ENCODE data around the gene HPRT1.

HPRT1 gene

DNA sequence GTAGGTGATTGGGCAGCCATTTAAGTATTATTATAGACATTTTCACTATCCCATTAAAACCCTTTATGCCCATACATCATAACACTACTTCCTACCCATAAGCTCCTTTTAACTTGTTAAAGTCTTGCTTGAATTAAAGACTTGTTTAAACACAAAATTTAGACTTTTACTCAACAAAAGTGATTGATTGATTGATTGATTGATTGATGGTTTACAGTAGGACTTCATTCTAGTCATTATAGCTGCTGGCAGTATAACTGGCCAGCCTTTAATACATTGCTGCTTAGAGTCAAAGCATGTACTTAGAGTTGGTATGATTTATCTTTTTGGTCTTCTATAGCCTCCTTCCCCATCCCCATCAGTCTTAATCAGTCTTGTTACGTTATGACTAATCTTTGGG lies 16.3 kb downstream of the HPRT1 start:
- no peak for DNase-seq (ENCODE audit: low spot score)

DNA sequence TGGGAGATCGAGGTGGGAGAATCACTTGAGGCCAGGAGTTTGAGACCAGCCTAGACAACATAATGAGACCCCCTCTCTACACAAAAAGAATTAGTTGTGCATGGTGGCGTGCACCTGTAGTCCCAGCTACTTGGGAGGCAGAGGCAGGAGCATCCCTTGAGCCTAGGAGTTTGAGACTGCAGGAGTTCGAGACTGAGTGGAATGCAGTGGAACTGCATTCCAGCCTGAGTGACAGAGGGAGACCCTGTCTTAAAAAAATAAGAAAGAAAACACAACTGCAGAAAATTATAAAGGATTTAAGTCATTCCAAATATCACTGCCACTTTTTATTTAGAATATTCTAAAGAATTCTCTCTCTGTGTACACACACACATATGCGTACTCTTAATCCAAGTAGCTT lies 18.4 kb downstream of the HPRT1 start:
- DNase-seq (ENCODE audit: low spot score): no peak

DNA sequence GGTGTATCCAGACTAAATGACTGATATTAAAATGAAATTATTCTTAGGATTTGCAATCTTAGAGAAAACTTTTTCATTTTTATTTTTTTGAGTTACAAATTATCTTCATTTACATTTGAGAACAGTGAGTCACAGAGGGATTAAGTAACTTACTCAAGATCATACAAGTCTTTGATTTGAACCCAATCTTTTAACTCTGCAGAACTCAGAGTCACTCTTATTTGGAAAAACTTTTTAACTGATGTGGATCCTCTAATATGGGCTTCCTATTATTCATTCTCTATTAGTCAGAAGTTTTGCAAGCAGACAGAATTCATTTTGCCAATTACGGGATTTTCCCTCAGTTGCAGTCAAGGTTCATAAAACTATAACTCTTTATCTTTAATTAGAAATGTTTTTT lies 20.1 kb downstream of the HPRT1 start:
- DNase-seq (ENCODE audit: low spot score): no peak

DNA sequence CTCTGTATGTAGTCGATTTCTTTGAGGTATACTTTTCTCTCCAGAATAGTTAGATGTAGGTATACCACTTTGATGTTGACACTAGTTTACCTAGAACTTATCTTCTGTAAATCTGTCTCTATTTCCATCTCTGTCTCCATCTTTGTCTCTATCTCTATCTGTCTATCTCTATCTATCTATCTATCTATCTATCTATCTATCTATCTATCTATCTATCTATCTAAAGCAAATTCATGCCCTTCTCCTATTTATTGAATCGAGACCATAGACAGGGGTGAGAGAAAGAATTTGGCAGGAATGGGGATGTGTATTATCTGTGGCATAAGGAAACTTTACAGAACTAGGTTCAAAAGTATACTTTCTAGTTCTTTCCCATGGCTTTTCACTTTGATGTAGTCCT lies 21.4 kb downstream of the HPRT1 start:
- no peak for DNase-seq (ENCODE audit: low spot score)

DNA sequence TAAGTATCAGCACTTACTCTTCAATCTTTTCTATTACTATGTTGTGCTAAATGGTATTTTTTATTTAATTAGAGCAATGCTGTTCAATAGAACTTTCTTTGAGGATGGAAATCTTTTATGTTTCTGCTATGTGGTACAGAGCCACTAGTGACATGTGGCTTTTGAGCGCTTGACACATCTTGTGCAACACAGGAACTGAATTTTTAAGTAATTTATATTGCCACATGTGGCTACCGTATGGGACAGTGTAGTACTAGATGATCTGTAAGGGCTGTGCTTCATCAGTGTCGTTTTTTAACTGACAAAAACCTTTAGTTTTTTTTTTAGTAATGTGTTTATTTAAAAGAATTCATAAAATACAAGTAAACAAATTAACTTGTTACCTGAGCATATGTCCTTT lies 22.4 kb downstream of the HPRT1 start:
- no peak for DNase-seq (ENCODE audit: low spot score)

DNA sequence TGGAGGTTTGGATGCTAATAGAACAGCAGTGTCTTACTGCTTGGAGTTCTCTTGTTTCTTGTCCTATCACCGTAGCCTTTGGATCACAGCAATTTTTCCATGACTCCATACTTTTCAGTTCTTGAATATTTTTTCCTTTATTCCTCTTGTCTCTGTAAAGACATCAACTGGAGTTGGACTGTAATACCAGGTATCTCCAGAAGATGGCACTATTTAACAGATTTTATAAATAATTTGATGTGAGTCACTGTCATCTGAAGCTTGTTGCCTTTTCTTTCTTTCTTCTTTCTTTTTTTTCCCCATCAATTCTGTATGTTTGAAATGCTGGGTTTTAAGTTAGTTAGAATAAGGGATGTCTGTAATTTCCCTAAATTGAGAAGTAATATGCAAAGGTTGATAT lies 24.1 kb downstream of the HPRT1 start:
- peak; percentile 60 for DNase-seq (ENCODE audit: low spot score)

DNA sequence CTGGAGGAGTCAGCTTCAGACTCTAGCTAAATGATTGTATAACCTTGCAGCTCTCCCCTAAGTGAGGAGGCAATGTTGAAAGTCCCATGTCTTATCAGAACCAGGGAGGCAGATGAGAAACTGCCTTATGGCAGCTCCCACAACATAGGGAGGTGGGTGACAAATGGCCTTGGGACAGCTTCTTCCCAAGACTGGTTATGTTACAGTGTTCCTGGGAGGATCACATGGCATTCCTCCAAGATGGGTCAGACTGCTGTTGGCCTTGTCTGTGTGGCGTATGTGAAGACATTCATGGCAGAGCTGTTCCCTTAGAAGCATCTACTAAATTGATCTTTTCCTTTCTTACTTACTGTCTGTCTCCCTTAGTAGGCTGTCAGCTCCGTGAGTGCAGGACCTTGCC lies 42.0 kb downstream of the HPRT1 start:
- DNase-seq (ENCODE audit: low spot score): no peak

- DNase-seq (ENCODE audit: low spot score): no peak
Measured at GRCh38 chrX:134502686-134503085, 42.7 kb downstream of the HPRT1 start.

GRCh38 chrX:134512566-134512965 lies 52.6 kb downstream of the HPRT1 start:
- DNase-seq (ENCODE audit: low spot score): no peak

DNA sequence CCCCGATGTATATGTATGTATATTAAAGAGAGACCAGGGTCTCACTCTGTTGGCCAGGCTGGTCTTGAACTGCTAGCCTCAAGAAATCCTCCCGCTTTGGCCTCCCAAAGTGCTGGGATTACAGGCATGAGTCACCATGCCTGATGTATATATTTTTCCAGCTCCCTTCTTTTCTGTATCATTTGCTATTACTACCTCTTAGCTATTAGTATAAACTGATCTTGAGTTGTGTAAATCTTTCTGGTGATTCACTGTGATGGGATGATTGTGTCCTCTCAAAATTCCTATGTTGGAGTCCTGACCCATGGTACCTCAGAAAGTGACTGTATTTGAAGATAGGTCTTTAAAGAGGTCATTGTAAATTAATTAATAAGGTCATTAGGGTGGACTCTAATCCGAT lies 53.1 kb downstream of the HPRT1 start:
- DNase-seq (ENCODE audit: low spot score): no peak

DNA sequence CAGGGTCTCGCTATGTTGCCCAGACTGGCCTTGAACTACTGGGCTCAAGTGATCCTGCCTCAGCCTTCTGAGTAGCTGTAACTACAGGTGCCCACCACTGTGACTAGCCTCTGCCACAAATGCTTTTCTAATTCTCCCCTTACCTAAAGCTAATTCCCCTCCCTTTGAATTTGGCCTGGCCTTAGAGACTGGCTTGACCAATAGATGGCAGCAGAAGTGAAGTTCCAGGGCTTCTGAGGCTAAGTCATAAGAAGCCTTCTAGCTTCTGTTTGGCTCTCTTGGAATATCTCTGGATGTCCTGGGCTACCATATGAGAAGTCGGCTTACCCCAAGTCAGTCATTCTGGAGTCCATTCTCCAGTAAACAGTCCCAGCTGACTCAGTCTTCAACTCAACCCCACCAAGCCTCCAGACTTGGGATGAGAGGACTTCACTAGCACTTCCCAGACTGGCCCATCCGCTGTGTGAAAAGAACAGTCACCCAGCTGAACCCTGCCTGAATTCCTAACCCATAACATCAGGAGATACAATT lies 61.0 kb downstream of the HPRT1 start:
- DNase-seq (ENCODE audit: low spot score): peak; percentile 29

GRCh38 chrX:134524181-134524580 lies 64.2 kb downstream of the HPRT1 start:
- no peak for DNase-seq (ENCODE audit: low spot score)

DNA sequence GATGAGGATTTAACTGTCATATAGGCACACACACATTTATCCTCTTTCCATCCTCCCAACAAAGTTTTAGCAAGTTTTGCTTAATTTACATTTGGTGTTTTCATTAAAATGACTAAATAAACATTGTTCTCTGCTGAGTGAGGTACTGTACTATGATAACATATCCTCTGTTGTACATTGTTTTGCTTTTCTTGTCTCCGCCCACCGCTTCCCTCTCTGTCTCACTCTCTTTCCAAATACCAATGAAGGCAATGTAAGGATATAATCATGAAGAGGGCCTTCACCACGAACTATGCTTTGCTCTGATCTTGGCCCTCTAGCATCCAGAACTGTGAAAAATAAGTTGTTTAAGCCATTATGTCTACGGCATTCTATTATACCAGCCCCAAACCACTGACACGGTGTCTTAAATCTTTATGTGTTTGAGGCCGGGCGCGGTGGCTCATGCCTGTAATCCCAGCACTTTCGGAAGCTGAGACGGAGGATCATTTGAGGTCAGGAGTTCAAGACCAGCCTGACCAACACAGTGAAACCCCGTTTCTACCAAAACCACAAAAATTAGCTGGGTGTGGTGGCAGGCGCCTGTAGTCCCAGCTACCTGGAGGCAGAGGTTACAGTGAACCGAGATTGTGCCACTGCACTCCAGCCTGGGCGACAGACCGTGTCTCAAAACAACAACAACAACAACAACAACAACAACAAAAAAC lies 65.3 kb downstream of the HPRT1 start:
- no peak for DNase-seq (ENCODE audit: low spot score)

GRCh38 chrX:134526399-134526798 lies 66.4 kb downstream of the HPRT1 start:
- no peak for DNase-seq (ENCODE audit: low spot score)

GRCh38 chrX:134528960-134529359 lies 69.0 kb downstream of the HPRT1 start:
- DNase-seq (ENCODE audit: low spot score): no peak

DNA sequence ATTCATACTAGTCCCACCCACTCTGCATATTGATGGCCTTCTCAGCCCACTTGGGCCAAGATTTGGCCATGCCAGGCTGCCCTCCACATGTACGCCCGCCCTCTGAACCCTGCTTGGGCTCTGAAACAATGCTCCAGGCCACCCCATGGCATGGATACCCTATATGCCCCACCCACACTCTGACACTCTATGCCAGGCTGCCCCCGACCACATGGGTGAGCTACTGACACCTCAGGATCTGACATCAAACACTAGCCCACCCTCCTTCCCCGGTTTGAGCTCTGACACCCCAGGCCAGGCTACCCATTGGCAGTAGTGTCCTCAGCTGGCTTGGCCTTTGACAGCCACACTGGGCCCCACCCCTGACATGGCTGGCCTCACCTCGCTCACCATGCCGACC lies 69.5 kb downstream of the HPRT1 start:
- DNase-seq (ENCODE audit: low spot score): no peak

GRCh38 chrX:134530845-134531244 lies 70.9 kb downstream of the HPRT1 start:
- no peak for DNase-seq (ENCODE audit: low spot score)

DNA sequence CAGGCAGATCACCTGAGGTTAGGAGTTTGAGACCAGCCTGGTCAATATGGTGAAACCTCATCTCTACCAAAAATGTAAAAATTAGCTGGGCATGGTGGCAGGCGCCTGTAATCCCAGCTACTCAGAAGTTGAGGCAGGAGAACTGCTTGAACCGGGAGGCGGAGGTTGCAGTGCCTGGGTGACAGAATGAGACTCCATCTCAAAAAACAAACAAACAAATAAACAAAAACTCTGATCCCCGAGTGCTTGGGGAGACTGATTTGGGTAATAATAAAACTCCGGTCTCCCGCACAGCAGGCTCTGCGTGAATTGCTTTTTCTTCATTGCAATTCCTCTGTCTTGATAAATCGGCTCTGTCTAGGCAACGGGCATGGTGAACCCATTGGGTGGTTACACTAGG lies 73.4 kb downstream of the HPRT1 start:
- DNase-seq (ENCODE audit: low spot score): no peak

DNA sequence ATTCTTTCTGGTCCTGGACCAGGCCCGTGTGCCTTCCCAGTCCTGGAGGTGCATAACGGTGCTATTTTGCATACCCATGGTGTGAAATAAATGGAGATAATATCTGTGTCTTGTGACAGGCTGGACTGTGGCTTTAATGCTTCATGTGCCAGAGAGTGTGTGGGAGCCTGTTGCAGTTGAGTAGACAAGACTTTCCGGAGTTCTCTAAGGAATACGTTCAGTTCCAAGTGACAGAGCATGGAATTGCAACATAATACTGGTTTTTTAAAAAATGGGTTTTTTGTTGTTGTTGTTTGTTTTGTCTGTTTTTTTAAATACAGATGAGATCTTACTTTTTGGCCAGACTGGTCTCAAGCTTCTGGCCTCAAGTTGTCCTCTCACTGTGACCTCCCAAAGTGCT lies 74.0 kb downstream of the HPRT1 start:
- DNase-seq (ENCODE audit: low spot score): no peak

- DNase-seq (ENCODE audit: low spot score): no peak
Measured at GRCh38 chrX:134537179-134537955, 77.4 kb downstream of the HPRT1 start.

DNA sequence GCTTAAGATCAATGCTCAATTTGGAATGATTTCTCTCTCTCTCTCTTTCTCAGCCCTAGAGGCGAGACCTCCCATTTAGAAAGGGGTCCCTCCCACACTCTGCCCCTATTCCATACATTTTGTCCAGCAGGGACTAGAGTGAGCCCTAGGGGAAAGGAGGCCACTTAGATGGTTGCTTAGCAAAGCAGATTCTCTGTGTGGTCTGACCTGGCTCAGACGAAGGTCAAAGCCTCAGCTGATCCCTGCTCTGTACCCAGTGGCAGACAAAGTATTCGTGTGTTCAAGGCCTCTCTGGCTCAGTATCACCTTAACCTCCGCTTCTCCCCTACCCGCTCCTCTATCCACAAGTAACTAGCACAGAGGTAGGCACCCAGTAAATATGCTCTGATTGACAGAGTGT lies 78.4 kb downstream of the HPRT1 start:
- DNase-seq (ENCODE audit: low spot score): no peak

DNA sequence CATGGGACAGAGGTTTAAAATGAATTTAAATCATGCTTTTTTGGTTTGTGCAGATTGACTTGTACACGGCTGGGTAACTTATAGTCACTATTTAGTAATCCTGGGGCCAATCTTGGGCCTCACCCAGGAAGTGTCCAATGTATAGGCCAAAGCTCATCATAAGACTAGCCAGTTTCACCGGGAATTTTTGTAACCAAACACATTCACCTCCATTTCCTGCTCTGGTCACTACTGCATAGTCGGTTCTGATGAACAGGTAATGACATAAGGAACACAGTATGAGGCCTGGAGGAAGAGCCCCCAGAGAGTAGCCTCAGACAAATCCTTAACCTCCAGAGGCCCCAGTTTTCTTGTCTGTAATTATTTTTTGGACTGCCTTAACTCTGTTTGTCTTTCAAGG lies 81.9 kb downstream of the HPRT1 start:
- DNase-seq (ENCODE audit: low spot score): no peak

GRCh38 chrX:134542485-134542884 lies 82.5 kb downstream of the HPRT1 start:
- DNase-seq (ENCODE audit: low spot score): no peak

DNA sequence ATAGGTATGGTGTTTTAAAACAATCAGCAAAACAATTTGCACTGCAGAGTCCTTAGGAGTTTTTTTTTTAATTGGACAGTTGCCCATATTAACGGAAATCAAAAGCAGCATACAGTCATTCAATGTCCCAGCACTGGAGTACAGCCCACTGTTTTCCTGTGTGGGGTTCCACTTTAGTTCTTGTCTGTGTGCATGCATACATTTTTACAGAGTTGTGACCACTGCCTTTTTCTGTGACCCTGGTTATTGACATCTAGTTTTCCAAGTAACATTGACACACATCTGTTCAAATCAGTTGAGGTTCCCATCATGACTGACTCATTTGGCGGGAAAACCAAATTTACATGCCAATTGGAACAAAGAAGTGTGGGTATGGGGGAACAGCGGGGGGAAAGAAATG lies 83.3 kb downstream of the HPRT1 start:
- no peak for DNase-seq (ENCODE audit: low spot score)
